Measurements from ENCODE around the gene FAM89B.

FAM89B gene

GRCh38 chr11:65573391-65574079 is 1.2 kb downstream of the FAM89B start:
- DNase-seq (ENCODE audit: low spot score) = no peak

- DNase-seq (ENCODE audit: low spot score) = peak; percentile 88
Measured at GRCh38 chr11:65574109-65574810, 1.9 kb downstream of the FAM89B start.

DNA sequence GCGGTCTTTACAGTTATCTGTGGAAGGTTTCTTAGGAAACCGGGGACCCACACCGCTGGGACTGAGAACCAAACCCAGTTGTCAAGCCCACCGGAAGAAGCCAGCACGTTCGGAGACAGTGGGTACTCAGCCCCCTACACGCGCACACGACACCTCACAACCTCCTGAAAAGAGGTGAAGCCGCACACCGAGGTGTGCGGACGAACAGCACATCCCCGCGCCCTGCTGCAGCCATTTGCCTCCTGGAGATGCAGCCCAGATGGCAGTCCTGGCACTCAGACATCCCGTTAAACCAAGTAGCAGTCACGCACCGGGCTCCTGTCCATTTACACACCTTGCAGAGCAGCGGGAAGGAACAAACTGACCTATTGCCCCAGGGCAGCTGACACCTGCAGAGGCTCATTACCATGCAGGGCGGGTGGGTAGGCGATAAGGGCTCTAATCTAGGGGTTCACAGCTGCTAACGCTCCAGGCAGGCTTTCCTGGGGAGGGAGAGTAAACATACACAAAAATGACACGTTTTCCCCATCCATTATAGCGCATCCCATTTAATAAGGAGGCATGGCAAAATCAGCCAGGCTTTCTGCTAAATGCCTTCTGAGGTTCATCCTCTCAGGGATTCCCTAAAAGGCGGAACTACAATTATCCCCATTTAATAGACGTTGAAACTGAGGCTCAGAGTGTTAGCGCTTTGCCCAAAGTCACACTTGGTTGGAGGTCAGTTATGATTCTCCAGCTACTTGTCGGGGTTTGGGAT is 2.7 kb downstream of the FAM89B start:
- DNase-seq (ENCODE audit: low spot score) = no peak

- DNase-seq (ENCODE audit: low spot score) = peak; percentile 67
Measured at GRCh38 chr11:65575568-65576231, 3.4 kb downstream of the FAM89B start, which contains the start of gene EHBP1L1. EHBP1L1 (plus strand) TSS chr11:65576053; CDS start chr11:65576303, 250 bp downstream.

GRCh38 chr11:65576232-65576866 is 4.0 kb downstream of the FAM89B start:
- DNase-seq (ENCODE audit: low spot score) = no peak

DNA sequence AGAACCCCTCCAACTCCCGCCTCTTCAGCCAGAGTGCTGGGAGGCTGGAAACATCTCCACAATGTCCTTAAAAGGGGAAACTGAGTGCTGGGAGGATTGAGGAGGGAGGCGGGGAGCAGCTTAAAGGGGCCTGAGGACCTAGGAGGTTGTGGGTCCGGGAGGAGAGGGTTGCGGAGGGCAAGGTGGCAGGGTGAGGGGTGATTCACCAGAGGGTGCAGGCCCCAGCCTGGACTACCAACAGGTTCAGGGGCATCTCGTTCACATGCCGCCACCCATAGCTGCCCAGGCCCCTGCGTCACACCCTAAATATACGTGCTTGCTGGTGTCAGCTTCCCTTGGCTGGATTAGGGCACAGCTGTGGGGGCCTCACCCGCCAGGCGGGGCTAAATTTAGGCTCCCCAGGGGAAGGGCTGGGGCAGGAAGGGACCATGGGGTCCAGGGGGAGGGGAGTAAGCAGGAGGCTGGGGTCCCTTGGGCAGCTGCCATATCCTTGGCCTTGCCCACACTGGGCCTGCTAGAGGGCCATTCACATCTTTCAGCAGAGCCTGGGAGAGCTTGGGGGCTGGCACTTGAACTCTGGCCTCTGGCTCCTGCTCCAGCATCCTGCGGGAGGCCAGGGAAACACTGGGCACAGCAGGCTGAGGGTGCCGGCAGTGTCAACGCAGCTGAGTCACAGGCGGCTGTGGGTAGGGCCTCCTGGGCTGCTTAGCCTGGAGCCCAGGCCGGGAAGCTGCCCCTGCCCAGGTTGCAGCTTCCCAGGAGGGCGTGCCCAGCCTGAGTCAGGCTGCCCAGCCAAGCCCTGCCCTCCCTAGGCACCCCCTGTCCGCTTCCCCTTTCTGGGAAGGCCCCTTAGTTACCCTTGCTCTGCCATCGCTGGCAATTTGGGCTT is 4.8 kb downstream of the FAM89B start:
- DNase-seq (ENCODE audit: low spot score) = no peak

DNA sequence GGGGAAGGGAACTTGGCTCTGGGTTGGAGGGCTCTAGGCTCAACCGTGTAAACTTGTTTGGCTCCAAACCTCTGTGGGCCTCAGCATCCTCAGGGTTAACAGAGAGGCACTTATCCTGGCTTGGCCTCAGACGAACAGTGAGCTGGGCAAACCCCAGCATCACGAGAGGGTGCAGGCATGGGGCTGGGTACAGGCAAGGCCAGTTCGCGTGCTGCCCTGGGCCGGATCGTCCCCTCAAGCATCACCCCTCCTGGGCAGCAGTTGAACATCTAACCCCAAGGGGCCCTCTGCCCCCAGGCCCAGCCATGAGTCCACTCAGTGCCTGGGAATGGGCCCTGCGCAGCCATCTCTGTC is 5.4 kb downstream of the FAM89B start:
- no peak for DNase-seq (ENCODE audit: low spot score)

DNA sequence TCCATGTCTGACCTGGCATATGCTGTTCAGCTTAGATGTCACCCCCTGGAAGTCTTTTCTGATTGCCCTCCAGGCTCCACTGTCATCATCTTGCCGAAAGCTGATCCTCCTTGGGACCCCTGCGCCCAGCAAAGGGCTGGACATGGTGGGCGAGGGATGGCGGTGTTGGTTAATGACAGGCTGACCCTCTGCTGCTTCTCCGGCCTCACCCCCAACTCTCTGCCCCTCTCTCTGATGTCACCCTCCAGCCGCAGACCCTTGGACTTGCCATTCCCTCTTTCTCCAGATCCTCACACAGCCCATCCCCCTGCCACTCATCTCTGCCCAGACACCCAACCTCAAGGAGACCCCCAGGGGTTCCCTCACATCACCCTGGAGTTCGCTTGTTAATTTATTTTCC is 5.8 kb downstream of the FAM89B start:
- DNase-seq (ENCODE audit: low spot score) = no peak

DNA sequence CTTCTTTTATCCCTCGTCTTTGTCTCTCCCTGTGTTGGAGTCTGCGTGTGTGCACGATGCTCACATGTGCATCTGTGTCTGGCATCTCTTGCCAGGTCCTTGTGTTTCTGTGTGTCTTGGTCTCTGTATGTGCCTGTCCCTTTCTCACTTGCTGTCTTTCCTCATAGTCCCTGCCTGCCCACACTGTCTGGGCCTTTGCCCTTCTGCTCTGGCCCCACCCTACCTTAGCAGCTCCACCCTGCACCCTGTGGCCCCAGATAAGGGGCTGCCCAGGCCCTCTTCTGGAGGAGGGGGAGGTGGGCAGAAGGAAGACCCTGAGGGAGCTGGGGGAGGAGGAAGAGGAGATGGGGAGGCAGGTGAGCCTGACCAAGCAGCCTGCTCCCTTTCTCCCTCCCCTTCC is 6.3 kb downstream of the FAM89B start:
- no peak for DNase-seq (ENCODE audit: low spot score)

GRCh38 chr11:65579291-65579690 is 7.0 kb downstream of the FAM89B start:
- no peak for DNase-seq (ENCODE audit: low spot score)

DNA sequence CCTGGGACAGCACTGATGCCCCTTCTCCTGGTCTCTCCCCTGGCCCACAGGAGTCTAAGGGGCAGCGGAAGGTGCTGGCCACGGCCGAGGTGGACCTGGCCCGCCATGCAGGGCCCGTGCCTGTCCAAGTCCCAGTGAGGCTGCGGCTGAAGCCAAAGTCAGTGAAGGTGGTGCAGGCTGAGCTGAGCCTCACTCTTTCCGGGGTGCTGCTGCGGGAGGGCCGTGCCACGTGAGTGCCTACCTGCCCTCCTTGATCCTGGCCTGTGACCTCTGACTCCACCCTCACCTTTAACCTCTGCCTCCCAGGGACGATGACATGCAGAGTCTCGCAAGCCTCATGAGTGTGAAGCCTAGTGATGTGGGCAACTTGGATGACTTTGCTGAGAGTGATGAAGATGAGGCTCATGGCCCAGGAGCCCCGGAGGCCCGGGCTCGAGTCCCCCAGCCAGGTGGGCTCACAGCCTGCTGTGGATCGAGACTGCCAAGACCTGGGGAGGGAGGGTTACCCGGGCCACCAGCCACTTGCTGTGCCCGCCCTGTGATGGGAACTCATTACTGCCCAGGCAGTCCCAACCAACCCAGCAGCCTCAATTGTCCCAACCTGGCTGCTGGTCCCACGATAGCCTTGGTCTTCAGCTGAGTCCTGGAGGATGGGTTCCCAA is 7.8 kb downstream of the FAM89B start:
- no peak for DNase-seq (ENCODE audit: low spot score)

GRCh38 chr11:65580756-65581155 is 8.4 kb downstream of the FAM89B start:
- no peak for DNase-seq (ENCODE audit: low spot score)

GRCh38 chr11:65581928-65582327 is 9.6 kb downstream of the FAM89B start:
- DNase-seq (ENCODE audit: low spot score) = no peak

- no peak for DNase-seq (ENCODE audit: low spot score)
Measured at GRCh38 chr11:65583589-65583988, 11.3 kb downstream of the FAM89B start.

GRCh38 chr11:65584106-65584505 is 11.8 kb downstream of the FAM89B start:
- DNase-seq (ENCODE audit: low spot score) = no peak

GRCh38 chr11:65584723-65585171 is 12.4 kb downstream of the FAM89B start:
- DNase-seq (ENCODE audit: low spot score) = no peak

DNA sequence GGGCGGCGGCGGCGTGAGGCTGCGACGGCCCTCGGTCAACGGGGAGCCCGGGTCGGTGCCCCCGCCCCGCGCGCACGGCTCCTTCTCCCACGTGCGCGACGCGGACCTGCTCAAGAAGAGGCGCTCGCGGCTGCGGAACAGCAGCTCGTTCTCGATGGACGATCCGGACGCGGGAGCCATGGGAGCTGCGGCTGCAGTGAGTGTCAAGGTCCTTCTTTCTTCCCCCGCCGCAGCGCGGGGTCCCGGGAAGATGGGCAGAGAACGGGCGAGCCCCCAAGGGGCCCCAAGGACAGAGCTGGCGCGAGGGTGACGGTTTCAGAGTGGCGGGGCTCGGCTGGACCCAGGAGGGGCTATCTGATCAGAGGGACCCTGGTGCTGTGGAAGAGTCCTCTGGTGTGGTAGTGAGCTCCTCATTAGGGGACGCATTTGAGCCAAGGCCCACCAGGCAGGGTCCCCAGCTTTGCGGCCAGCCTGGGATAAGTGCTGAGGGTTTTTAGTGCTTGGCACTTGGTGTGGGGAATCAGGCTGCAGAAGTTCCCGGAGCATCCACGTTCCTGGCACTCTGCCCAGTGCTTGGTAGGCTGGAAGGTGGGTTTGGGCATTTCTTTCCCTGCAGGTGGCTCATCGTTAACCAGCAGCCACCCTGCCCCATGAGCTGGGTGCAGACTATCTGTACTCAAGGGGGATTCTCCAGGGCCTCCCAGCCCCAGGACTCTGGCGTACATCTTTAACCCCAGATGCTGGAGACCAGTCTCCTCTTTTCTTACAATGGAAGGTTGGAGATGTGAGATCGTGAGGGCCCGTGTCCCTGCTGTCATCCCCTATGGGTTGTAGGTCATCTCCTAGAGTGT is 13.3 kb downstream of the FAM89B start:
- DNase-seq (ENCODE audit: low spot score) = no peak

DNA sequence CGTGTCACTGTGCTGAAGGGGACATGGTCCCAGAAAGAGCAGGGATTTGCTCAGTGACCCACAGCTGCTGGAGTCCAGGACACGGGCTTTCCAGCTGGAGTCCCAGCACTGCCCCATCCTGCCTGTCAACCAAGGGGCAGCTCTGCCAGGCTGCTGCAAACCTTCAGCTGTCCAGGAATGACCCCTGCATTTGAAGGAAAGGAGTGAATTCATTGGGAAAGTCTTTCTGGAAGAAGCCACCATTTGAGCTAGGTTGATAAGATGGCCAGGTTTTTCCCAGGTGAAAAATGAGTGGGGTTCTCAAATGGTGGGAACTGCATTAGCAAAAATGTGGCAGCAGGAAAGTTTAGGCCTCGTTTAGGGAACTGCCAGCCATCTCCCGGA is 13.9 kb downstream of the FAM89B start:
- no peak for DNase-seq (ENCODE audit: low spot score)

GRCh38 chr11:65586676-65587075 is 14.3 kb downstream of the FAM89B start:
- no peak for DNase-seq (ENCODE audit: low spot score)
